ENCODE results near the gene MED12L.

DNA sequence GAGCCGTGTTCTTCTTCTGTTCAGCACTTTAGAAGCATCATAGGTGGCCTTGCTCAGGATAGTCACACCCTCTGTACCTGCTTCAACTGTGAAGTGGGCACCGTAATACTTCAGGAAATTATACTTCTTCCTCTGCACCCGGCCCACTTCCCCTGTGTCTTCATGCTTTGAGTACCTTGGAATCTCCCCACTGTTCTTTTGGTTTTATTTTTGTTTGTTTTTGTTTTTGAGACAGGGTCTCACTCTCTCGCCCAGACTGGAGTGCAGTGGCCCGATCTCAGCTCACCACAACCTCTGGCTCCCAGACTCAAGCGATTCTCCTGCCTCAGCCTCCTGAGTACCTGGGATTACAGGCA is 191.2 kb downstream of the MED12L start:
- TF ChIP-seq, protein P1, sequence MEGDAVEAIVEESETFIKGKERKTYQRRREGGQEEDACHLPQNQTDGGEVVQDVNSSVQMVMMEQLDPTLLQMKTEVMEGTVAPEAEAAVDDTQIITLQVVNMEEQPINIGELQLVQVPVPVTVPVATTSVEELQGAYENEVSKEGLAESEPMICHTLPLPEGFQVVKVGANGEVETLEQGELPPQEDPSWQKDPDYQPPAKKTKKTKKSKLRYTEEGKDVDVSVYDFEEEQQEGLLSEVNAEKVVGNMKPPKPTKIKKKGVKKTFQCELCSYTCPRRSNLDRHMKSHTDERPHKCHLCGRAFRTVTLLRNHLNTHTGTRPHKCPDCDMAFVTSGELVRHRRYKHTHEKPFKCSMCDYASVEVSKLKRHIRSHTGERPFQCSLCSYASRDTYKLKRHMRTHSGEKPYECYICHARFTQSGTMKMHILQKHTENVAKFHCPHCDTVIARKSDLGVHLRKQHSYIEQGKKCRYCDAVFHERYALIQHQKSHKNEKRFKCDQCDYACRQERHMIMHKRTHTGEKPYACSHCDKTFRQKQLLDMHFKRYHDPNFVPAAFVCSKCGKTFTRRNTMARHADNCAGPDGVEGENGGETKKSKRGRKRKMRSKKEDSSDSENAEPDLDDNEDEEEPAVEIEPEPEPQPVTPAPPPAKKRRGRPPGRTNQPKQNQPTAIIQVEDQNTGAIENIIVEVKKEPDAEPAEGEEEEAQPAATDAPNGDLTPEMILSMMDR (conservative IDR thresholded peaks at IDR 0.05; ENCODE audit: low read length), result no peak
- TF ChIP-seq EZH2phosphoT487 (IDR thresholded peaks at IDR 0.05; ENCODE audit: borderline replicate concordance, low read depth, low read length), result no peak

Measured in OCI-LY7 (cell line).